NCI-H2107 (cell line): Measurements from ENCODE around the gene PFKFB4.

Experiments used
- DNase-seq: peaks from one replicate; lab custom pipeline; 2025; lab: John Stamatoyannopoulos, UW

The PFKFB4 gene

GRCh38 chr3:48556796-48557626 lies at the start of gene PFKFB4:
Gene PFKFB4, minus strand, starts transcription at chr3:48556803. Its CDS starts 26 bp downstream, at chr3:48556777.
- peak; percentile 90 for DNase-seq

- DNase-seq, result no peak
Observed at GRCh38 chr3:48601622-48601994, 45.0 kb upstream of the PFKFB4 start.

- no peak for DNase-seq
Observed at GRCh38 chr3:48600711-48601621, 44.4 kb upstream of the PFKFB4 start.

DNA sequence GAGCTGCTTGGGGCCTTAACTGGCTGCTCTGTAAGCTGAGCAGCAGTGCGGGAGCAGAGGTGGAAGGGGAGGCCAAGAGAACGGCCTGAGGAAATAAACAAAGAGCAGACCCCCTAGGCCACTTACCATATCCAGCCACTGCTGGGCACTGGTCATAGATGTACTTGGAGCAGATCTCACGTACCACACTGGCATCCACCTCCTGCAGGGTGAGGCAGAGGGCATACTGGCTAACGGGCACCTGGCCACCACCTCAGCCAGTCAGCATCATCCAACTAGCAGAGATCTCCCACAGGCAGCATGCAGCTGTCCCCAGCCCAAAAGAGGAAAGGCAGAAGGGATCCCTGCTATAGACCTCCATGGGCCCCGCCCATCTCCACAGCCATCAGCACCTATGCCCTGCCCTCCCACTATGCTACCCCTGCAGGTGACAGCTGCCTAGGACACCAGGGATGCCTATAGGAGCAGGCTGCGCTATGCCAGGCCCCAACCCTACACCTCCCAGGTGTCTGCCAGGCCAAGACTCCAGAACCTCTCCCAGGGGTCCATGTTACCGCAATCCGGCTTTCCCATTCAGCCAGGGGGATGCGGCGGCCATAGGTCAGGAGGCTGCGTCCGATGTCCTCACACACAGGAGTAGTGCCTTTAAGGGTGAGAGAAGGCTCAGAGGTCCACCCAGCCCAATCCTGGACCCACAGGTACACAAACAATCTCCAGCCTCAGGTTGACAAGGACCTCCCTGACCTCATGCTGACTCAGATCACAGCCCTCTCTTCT lies 43.1 kb upstream of the PFKFB4 start:
- no peak for DNase-seq

DNA sequence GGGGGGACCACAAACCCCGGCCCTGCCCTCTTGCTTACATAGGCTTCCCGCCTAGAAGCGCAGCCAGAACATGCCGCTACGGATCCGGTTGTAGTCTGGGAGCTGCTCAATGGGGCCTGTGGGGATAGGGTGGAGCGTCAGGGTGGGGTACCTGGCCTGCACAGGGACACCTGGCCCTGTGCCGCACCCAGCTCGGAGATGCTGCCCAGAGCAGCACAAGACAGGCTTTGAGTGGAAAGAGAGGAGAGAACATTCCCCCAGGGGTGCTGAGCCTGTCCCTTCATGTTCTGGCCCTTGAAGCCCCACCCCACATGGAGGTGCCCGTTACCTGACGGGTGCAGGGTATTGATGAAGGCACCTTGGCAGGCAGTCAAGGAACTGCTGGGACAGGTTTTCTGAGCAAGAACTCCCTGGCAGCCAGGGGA lies 42.5 kb upstream of the PFKFB4 start:
- DNase-seq, result no peak

- DNase-seq, result no peak
Observed at GRCh38 chr3:48598323-48599076, 41.9 kb upstream of the PFKFB4 start.

DNA sequence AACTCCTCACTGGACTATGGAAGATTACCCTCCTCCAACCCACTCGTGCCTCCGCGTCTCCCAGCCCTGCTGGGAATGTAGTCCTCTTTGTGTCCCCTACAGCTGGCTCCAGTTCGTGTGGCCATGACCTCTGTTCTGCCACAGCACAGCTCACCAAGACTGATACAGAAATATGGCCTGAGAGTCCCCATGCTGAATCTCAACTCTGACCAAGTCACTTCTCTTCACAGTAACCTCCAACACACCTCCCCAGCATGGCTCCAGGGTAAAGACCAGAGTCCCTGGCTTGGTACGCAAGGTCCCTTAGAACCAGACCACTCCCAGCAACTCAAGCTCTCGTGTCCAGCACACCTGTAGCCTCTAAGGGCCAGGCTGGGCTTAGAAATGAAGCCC lies 40.8 kb upstream of the PFKFB4 start:
- no peak for DNase-seq

GRCh38 chr3:48596676-48597407 lies 40.2 kb upstream of the PFKFB4 start:
- DNase-seq, result no peak

DNA sequence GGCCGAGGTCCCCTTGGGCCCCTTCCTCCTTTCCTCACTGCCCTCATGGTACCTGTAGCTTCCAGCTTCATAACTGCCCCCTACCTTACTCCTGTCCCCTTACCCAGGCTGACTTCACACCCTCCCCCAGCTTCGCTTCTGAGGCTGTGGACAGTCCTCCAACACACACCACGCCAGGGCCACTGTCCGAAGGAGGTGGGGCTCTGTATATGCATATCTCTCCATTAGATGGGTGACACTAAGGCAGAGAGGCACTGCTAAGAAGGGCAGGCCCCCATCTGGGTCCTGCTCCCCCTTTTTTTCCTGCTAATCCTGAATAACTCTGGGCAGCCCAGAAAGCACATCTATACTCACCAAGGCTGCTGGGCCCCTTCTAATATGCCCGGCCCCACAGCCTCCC lies 39.6 kb upstream of the PFKFB4 start:
- DNase-seq, result no peak

GRCh38 chr3:48595526-48596121 lies 39.0 kb upstream of the PFKFB4 start:
- no peak for DNase-seq

DNA sequence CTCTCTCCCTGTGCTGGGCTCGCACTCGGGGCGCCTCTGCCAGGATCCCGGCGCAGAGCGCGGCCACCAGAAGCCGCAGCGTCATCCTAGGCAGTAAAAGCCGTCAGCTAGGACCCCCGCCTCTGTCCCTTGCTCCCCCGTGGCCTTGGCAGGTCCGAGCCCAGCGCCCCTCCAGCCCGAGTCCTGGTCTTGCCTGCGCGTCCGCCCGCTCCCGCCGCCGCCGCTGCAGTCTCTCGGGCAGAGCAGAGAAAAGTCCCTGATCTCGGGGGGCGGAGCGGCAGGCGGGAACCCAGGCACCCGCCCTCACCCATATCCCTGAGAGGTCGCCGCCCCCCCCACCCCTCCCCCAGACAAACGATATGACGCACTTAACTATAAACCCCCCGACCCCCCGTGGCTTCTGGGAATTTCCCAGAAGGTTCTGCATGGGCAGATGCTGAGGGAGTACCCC lies 38.5 kb upstream of the PFKFB4 start, which contains the start of gene COL7A1:
Gene COL7A1, minus strand, starts transcription at position 255 of the 451 bp plus-strand sequence. Its CDS starts 170 bp downstream, at position 85.
- DNase-seq, result no peak

DNA sequence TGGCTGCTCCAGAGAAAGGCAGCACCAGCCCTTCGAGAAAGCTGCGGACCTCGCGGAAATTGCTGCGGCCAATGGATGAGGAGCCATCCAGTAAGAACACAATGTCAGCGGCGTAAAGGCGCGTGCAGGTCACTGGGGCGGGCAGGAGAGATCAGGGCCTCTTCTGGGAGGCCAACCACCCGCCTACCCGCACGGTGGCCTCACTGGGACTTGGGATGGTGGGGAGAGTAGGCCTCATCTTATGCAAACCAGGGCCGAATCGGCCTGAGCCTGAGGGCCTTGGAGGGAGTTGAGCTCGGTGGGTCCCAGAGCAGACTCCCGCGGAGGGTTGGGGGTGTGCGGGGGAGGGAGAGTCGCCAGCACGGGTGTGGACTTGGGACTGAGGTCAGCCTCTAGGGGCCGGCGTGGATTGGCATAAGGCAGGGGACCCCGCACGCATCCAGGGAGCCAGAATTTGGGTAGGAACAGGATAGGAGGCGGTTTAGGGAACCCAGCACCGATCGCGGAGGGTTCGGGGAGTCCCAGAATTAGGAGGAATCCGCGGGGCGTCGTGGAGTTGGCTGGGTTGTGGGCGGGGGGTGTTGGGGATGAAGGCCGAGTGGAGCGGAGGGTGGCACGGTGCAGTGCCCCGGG lies 37.9 kb upstream of the PFKFB4 start:
- DNase-seq, result no peak

DNA sequence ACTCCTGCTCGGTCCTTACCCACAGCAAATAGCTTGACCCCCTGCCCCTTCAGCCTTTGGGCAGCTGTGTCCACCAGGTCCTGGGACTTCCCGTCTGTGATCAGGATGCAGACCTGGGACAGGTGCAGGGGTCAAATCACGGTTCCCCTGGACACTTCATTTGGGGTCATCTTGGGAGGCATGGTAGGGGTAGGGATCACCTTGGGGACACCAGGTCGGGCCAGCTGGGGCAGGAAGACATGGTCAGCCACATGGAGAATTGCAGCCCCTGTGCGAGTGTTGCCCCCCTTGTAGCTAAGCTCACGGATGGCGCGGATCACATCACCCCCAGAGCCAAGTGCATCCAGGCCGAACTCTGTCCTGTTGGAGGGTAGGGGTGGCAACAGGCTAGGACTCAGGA lies 36.7 kb upstream of the PFKFB4 start:
- DNase-seq, result no peak

DNA sequence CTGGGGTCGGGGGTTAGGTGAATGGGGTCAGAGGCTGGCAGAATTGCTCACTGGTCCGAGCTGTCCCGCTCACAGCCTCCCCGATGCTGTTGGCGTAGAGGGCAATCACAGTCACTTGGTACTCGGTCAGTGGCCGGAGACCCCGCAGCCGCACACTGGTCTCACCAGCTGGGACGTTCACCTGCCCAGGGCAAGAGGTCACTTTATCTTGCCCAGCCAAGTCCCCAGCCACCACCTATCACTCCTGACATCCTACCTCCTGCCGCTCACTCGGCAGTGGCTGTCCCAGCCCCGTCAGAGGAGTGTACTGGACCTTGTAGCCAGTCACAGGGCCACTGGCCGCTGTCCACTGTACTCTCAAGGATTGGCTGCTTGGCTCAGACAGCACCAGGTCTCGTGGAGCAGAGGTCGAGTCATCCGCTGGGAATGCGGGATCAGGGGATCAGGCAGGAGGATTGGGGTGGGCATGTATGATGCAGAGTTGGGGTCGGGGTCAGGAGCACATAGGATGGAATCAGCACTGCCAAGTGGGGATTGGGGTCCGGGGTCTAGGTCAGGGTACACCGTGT lies 36.0 kb upstream of the PFKFB4 start:
- DNase-seq, result no peak

DNA sequence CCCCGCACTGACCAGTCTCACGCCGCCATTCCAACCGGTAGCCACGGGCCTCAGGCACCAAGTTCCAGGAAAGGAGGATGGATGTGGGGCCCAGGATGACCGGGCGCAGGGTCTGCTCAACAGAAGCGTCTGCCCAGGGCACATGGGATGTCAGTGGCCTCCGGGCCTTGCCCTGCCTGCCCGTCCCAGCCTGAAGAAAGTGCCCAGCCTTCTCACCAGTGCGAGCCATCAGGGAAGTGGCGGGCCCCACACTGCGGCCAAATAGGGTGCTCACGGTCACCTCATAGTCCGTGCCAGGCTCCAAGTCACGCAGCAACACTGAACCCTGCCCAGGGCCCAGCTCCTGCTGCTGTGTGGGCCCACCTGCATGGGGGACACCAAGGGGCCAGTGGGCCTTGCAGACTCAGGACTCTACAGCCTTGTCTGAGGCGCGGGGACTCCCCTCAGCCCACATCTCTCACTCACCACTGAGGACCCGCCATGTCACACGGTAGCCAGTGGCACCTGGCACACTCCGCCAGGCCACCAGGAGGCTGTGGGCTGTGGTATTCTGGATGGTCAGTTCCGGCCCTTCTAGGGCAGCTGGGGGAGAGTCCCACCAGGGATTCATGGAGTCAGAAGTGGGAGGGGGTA lies 35.4 kb upstream of the PFKFB4 start:
- DNase-seq, result no peak

- DNase-seq, result no peak
Observed at GRCh38 chr3:48591436-48591835, 34.8 kb upstream of the PFKFB4 start.

DNA sequence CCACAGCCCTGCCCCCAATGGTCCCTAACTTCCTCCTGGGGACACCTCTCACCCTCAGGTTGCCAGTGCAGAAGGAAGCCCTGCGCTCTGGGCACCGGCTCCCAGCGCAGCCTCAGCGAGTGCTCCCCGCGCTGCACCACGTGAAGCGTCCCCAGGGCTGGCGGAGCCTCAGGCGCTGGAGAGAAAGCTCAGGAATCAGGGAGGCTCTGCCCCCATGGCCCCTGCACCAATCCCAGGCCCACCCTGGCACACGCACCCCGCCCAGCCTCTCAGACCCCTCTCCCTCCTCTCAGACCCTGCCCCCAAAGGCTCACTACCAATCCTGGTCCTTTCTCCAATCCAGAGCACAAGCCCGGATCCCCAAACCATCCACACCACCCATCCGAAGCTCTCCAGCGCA lies 31.6 kb upstream of the PFKFB4 start:
- no peak for DNase-seq

DNA sequence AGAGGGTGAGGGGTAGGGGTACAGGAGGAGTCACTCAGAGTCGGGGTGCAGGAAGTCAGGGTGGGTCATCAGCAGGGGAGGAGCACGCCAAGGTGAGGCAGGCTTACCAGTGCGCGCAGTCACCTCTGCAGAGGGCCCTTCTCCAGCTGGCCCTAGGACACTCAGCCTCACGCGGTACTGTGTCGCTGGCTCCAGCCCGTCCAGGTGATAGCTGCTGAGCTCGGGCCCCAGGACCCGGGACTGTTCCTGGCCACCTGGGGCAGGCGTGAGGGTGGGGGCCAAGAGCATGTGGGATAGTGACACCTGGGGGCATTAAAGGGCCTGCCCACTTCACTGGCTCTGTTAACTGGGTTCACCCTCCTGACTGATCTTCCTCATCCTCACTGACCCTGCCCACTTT lies 31.1 kb upstream of the PFKFB4 start:
- no peak for DNase-seq

DNA sequence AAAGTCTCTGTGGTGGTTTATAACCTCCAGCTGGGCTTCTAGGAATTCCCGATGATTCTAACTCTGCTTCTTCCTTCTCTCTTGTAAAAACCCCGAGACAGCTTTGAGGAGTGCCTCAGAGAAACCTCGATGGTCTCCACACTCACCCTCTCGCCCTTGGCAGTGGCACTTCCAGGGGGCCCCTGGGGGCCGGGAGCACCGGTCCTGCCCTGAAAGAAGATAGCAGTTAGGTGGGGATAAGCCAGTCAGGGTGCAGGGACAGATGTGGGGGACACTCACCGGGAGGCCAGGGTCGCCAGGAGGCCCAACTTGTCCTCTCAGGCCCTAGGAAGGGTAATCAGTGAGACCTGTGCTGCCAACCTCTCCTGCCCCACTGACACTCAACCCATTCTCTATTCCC lies 28.8 kb upstream of the PFKFB4 start:
- DNase-seq, result no peak
